Limb (tissue), 2 donors: ENCODE results near the gene COTL1.
"Not testable (repeated sequence)": the region's sequence is repeated elsewhere in the genome, so short reads cannot be mapped to it uniquely, and the experiment has no call there.

Source experiments
- DNase-seq, 2 donors: peaks; one replicate each; pipeline ENCODE4 v3.0.0-alpha.2; 2016; ENCODE audit errors: extremely low spot score in 2 of 2

COTL1 gene

GRCh38 chr16:84570739-84571403 is 47.0 kb downstream of the COTL1 start:
- no peak for DNase-seq

- no peak for DNase-seq
These were observed 48.4 kb downstream of the COTL1 start for GRCh38 chr16:84569382-84569987.

- DNase-seq, result no peak
These were observed 49.8 kb downstream of the COTL1 start for GRCh38 chr16:84568066-84568465.

- DNase-seq, result no peak
These were observed 50.5 kb downstream of the COTL1 start for GRCh38 chr16:84567286-84567962.

- no peak for DNase-seq
These were observed 51.2 kb downstream of the COTL1 start for GRCh38 chr16:84566545-84567257.

- no peak for DNase-seq
These were observed 52.0 kb downstream of the COTL1 start for GRCh38 chr16:84565669-84566495.

- DNase-seq, result no peak
These were observed 54.0 kb downstream of the COTL1 start for GRCh38 chr16:84563786-84564420.

GRCh38 chr16:84563064-84563715 is 54.7 kb downstream of the COTL1 start:
- no peak for DNase-seq

GRCh38 chr16:84562174-84562815 is 55.6 kb downstream of the COTL1 start:
- no peak for DNase-seq

- no peak for DNase-seq
These were observed 56.6 kb downstream of the COTL1 start for GRCh38 chr16:84561291-84561690.

GRCh38 chr16:84560269-84560668 is 57.6 kb downstream of the COTL1 start:
- no peak for DNase-seq

- no peak for DNase-seq
These were observed 58.5 kb downstream of the COTL1 start for GRCh38 chr16:84559311-84559932.

GRCh38 chr16:84558850-84559249 is 59.0 kb downstream of the COTL1 start:
- not testable (repeated sequence) for DNase-seq

GRCh38 chr16:84557504-84557903 is 60.4 kb downstream of the COTL1 start:
- DNase-seq, result no peak

- DNase-seq, result no peak
These were observed 60.8 kb downstream of the COTL1 start for GRCh38 chr16:84557059-84557458.

GRCh38 chr16:84555418-84556196 is 62.3 kb downstream of the COTL1 start:
- DNase-seq, result peak in 1 of 2 donors; percentile 70

GRCh38 chr16:84554627-84555328 is 63.1 kb downstream of the COTL1 start:
- DNase-seq, result no peak

GRCh38 chr16:84553873-84554399 is 63.9 kb downstream of the COTL1 start:
- no peak for DNase-seq
